GM12878 (cell line): ENCODE results near the gene RABGGTB. TPM values are rescaled to one million over a fixed set of nuclear protein-coding genes. Genes with fewer than 3 reads are reported as not detected.

Experiments used
- ATAC-seq: fragments of 200-7000 bp; cut with Tn5 transposase; 3 replicates; pipeline ENCODE4 v1.9.1; 2020; ENCODE audit warnings: mild to moderate bottlenecking, moderate library complexity
- BruUV-seq: library from RNA; stranded (reverse); fragments of 400-500 nt; replicated peaks from 2 replicates; lab custom pipeline; 2021; lab: Mats Ljungman, UMichigan
- CTCF ChIA-PET: fragments of 300-600 bp; sonication (Branson Sonifier 250); formaldehyde crosslinking; extraction: SDS; loops from one replicate; lab custom pipeline; 2021; ENCODE audit warnings: inconsistent platforms; lab: Yijun Ruan, JAX
- POLR2A ChIA-PET: fragments of 350-600 bp; formaldehyde crosslinking; extraction: SDS; loops from one replicate; lab custom pipeline; 2021; ENCODE audit warnings: inconsistent platforms; lab: Charles Lee
- RAD21 ChIA-PET: fragments of 300-600 bp; sonication (Branson Sonifier 250); formaldehyde crosslinking; loops from one replicate; lab custom pipeline; 2023; ENCODE audit warnings: antibody characterized with exemption; ENCODE audit not compliant: unreplicated experiment; lab: Charles Lee
- SMC1A ChIA-PET: fragments of 300-600 bp; sonication (Branson Sonifier 250); formaldehyde crosslinking; loops from one replicate; lab custom pipeline; 2023; ENCODE audit not compliant: unreplicated experiment, uncharacterized antibody; lab: Charles Lee
- DNase-seq: peaks from one replicate; pipeline ENCODE4 v3.0.0-alpha.2; 2011; ENCODE audit warnings: low read depth, low spot score
- FAIRE-seq: peaks from 3 replicates; lab custom pipeline; 2011; peaks lifted over from hg19 to GRCh38; lab: Jason Lieb, UNC
- H2AFZ ChIP-seq: 2 replicates; pipeline ENCODE4 v1.6.0; 2011; ENCODE audit warnings: low read depth, low read length, control low read depth; ENCODE audit not compliant: control insufficient read depth
- H3K27ac ChIP-seq: 2 replicates; pipeline ENCODE4 v1.5.1; 2011; ENCODE audit warnings: control low read depth; ENCODE audit not compliant: control insufficient read depth, insufficient read depth
- H3K27me3 ChIP-seq, 2 experiments: replicated peaks in 1 of 2; 2 replicates each; pipeline versions ENCODE4 v1.6.0 to v1.6.1; 2011; ENCODE audit warnings: low read length in 1 of 2; ENCODE audit not compliant: control insufficient read depth in 2 of 2, insufficient read depth in 2 of 2
- H3K36me3 ChIP-seq, 2 experiments: 2 replicates each; pipeline ENCODE4 v1.5.1; 2011; ENCODE audit warnings: low read length in 1 of 2; ENCODE audit not compliant: control insufficient read depth in 2 of 2, insufficient read depth in 2 of 2
- H3K4me1 ChIP-seq: 2 replicates; pipeline ENCODE4 v1.6.1; 2011; ENCODE audit warnings: mild to moderate bottlenecking, low read length, moderate library complexity, mixed read lengths; ENCODE audit not compliant: control insufficient read depth, insufficient read depth
- H3K4me2 ChIP-seq: 2 replicates; pipeline ENCODE4 v1.6.0; 2011; ENCODE audit warnings: control low read depth; ENCODE audit not compliant: control insufficient read depth, insufficient read depth
- H3K4me3 ChIP-seq: fragments of 200-600 bp; sonication (generic); 2 replicates; pipeline ENCODE4 v1.5.1; 2016
- H3K79me2 ChIP-seq: 2 replicates; pipeline ENCODE4 v1.6.0; 2011; ENCODE audit warnings: low read length; ENCODE audit not compliant: control insufficient read depth, insufficient read depth
- H3K9ac ChIP-seq: 2 replicates; pipeline ENCODE4 v1.8.0; 2011; ENCODE audit warnings: low read length, control low read depth, mixed read lengths; ENCODE audit not compliant: control insufficient read depth, insufficient read depth
- H3K9me3 ChIP-seq: replicated peaks from 3 replicates; pipeline ENCODE4 v1.5.1; 2011; ENCODE audit warnings: mild to moderate bottlenecking, low read length; ENCODE audit not compliant: control insufficient read depth, insufficient read depth
- H4K20me1 ChIP-seq: 2 replicates; pipeline ENCODE4 v1.6.0; 2011; ENCODE audit not compliant: control insufficient read depth, insufficient read depth
- ATF3 ChIP-seq: IDR thresholded peaks from 2 replicates; pipeline ENCODE4 v1.6.1; 2011; ENCODE audit warnings: low read depth, mild to moderate bottlenecking, low read length, moderate library complexity, borderline replicate concordance; ENCODE audit errors: extremely low read depth
- BMI1 ChIP-seq: fragments of 450-650 bp; IDR thresholded peaks from 2 replicates; pipeline ENCODE4 v1.6.1; 2016; ENCODE audit warnings: mild to moderate bottlenecking, moderate library complexity, borderline replicate concordance
- CBFB ChIP-seq: IDR thresholded peaks from 2 replicates; pipeline ENCODE4 v1.6.1; 2016; ENCODE audit warnings: antibody characterized with exemption, low read depth
- JUNB ChIP-seq: IDR thresholded peaks from 2 replicates; pipeline ENCODE4 v1.6.1; 2016; ENCODE audit warnings: antibody characterized with exemption, mild to moderate bottlenecking
- PAX5 ChIP-seq: IDR thresholded peaks from 2 replicates; pipeline ENCODE4 v1.6.1; 2011; ENCODE audit warnings: low read depth, low read length, borderline replicate concordance
- PAX8 ChIP-seq: fragments of 450-650 bp; IDR thresholded peaks from 2 replicates; pipeline ENCODE4 v1.6.1; 2017; ENCODE audit warnings: mild to moderate bottlenecking, moderate library complexity
- POLR2A ChIP-seq: IDR thresholded peaks from 2 replicates; pipeline ENCODE4 v1.6.1; 2011; ENCODE audit warnings: low read depth, mild to moderate bottlenecking, low read length
- POU2F2 ChIP-seq: IDR thresholded peaks from 3 replicates; pipeline ENCODE4 v1.6.1; 2011; ENCODE audit warnings: low read depth, mild to moderate bottlenecking, low read length, borderline replicate concordance
- TBL1XR1 ChIP-seq: IDR thresholded peaks from 2 replicates; pipeline ENCODE4 v1.6.1; 2012; ENCODE audit warnings: low read depth, low read length, improper control_type of control experiment
- TCF12 ChIP-seq: IDR thresholded peaks from 2 replicates; pipeline ENCODE4 v1.6.1; 2011; ENCODE audit warnings: low read depth, mild to moderate bottlenecking, low read length
- TCF3 ChIP-seq: IDR thresholded peaks from 2 replicates; pipeline ENCODE4 v1.6.1; 2012; ENCODE audit warnings: low read depth, mild to moderate bottlenecking, low read length, borderline replicate concordance; ENCODE audit not compliant: insufficient read depth
- TCF7 ChIP-seq: IDR thresholded peaks from 2 replicates; pipeline ENCODE4 v1.6.1; 2014; ENCODE audit warnings: antibody characterized with exemption, borderline replicate concordance
- ZBED1 ChIP-seq: IDR thresholded peaks from 2 replicates; pipeline ENCODE4 v1.6.1; 2016; ENCODE audit warnings: borderline replicate concordance
- ZBTB11 ChIP-seq: fragments of 450-650 bp; formaldehyde crosslinking; IDR thresholded peaks from 2 replicates; pipeline ENCODE4 v1.5.0; 2022; ENCODE audit warnings: mild to moderate bottlenecking, missing genetic modification characterization
- ZNF24 ChIP-seq: fragments of 450-650 bp; IDR thresholded peaks from 2 replicates; pipeline ENCODE4 v1.6.1; 2017; ENCODE audit warnings: antibody characterized with exemption, mild to moderate bottlenecking
- ZNF592 ChIP-seq: fragments of 450-650 bp; IDR thresholded peaks from 2 replicates; pipeline ENCODE4 v1.6.1; 2017; ENCODE audit warnings: mild to moderate bottlenecking, moderate library complexity
- WGBS: methylation state at CpG from one replicate; pipeline ENCODE4 v1.1.6; 2016; ENCODE audit warnings: low lambda C conversion rate; ENCODE audit not compliant: insufficient replicate concordance, insufficient coverage; ENCODE audit errors: missing lambda C conversion rate; 5-methylcytosine and 5-hydroxymethylcytosine counted together
- in situ Hi-C: fragments of 300-500 bp; cut with MboI; formaldehyde crosslinking; loops from 9 replicates; pipeline ENCODE4 v1.14.3; 2018; ENCODE audit warnings: mixed read lengths
- intact Hi-C: fragments of 100-400 bp; cut with micrococcal nuclease; formaldehyde crosslinking; loops from one replicate; pipeline ENCODE4 v1.14.2; 2022; ENCODE audit not compliant: unreplicated experiment
- polyA plus RNA-seq, 11 experiments: library from polyadenylated mRNA; depleted of rRNA in 4 of 11; unstranded in 6 of 11; stranded (reverse) in 5 of 11; fragments of >200 nt; fragmentation: Nextera tagmentation in 4 of 11; fragmentation: Illumina TruSeq in 1 of 11; extraction: Ambion mirVana in 4 of 11; extraction: Trizol in 1 of 11; gene quantifications; 1 replicate in 1 of 11; 2 replicates in 10 of 11; pipeline versions ENCODE4 v1.2.1 to v1.2.3, GENCODE V29; 2011 to 2016; ENCODE audit warnings: inconsistent platforms in 2 of 11, missing spikeins in 2 of 11, low read depth in 1 of 11
- total RNA-seq, 4 experiments: library from RNA; depleted of rRNA in 3 of 4; stranded (reverse); fragments of >200 nt in 3 of 4; fragmentation: Illumina TruSeq in 1 of 4; extraction: Trizol in 1 of 4; gene quantifications; 2 replicates each; pipeline versions ENCODE4 v1.2.1 to v1.2.3, GENCODE V29; 2013 to 2021

The RABGGTB gene
- total and polyA plus RNA-seq, 10 of the 15 experiments (the other 5 are each of a cell fraction or from before 2014, with no cell fraction given), result 50.5 to 213 (median 157) TPM

GRCh38 chr1:75796376-75797272, 10.6 kb downstream of the RABGGTB start, which contains the start of gene MSH4:
Gene MSH4 (plus strand): TSS chr1:75796882. CDS start chr1:75796986, 104 bp downstream.
- Histone ChIP-seq H3K27me3 (no peaks in the 10 kb centered on the region), H3K27ac (no peak within 1 kb of the TSS), H3K4me3 (no peak within 1 kb of the TSS), H3K9ac (no peak within 1 kb of the TSS), H3K79me2 (peaks cover 15% of the 10 kb centered on the region), H3K9me3 (no peaks in the 10 kb centered on the region), H4K20me1 (peaks cover 3% of the 10 kb centered on the region; the same call in 1 of the 2 replicates), H3K36me3 (peaks cover 4 to 28% of the 10 kb centered on the region in 2 experiments), H3K4me1 (no peaks in the 10 kb centered on the region), H2AFZ (no peak within 1 kb of the TSS), H3K4me2 (no peak within 1 kb of the TSS)
- ChIA-PET POLR2A (no interaction called here), SMC1A (interaction anchor here (0.7 kb wide), 1 partner anchor 64 kb away, joined by 3 read pairs; no protein-coding TSS in a partner anchor), RAD21 (no interaction called here), CTCF (interaction anchor here (1.2 kb wide), 1 partner anchor 9 kb away, joined by 3 read pairs; no protein-coding TSS in a partner anchor)
- no peak for DNase-seq
- ATAC-seq, result peak; percentile 14
- in situ Hi-C loops, result no loop called here
- FAIRE-seq, result no peak
- 68% methylated on average over 34 of the region's 34 CpGs for WGBS
- intact Hi-C loops, result no loop called here
- no TSS peak for BruUV-seq
- TF ChIP-seq TCF12 (no peak), ZNF24 (no peak), CBFB (0 out of 2 replicates have a peak, but pooled peaks have one; percentile 7), BMI1 (0 out of 2 replicates have a peak, but pooled peaks have one; percentile 12), ZBED1 (peak; percentile 92), ZBTB11 (CRISPR knock-in tag) (peak; percentile 47; the same call in 1 of the 2 replicates), POLR2A (peak; percentile 86), POU2F2 (peak; percentile 13; the same call in 1 of the 3 replicates), TBL1XR1 (no peak), PAX5 (peak; percentile 19; the same call in 1 of the 2 replicates), ZNF592 (no peak), ATF3 (no peak), PAX8 (no peak), JUNB (no peak), TCF3 (0 out of 2 replicates have a peak, but pooled peaks have one; percentile 19), TCF7 (no peak)
